ENCODE data around the gene XCR1.

GRCh38 chr3:45993421-45994027, 33.8 kb downstream of the XCR1 start:
- TF ChIP-seq CTCF (IDR thresholded peaks at IDR 0.05; ENCODE audit: low read depth, low read length, poor library complexity, severe bottlenecking) (no peak), EZH2phosphoT487 (IDR thresholded peaks at IDR 0.05; ENCODE audit: borderline replicate concordance, low read length) (no peak)
